ENCODE results near the gene CEP135. TPM values are rescaled to one million over a fixed set of nuclear protein-coding genes. Genes with fewer than 3 reads are reported as not detected.

CEP135 gene
- total RNA-seq, 1 experiment from 2014 or later = 10.9 TPM

DNA sequence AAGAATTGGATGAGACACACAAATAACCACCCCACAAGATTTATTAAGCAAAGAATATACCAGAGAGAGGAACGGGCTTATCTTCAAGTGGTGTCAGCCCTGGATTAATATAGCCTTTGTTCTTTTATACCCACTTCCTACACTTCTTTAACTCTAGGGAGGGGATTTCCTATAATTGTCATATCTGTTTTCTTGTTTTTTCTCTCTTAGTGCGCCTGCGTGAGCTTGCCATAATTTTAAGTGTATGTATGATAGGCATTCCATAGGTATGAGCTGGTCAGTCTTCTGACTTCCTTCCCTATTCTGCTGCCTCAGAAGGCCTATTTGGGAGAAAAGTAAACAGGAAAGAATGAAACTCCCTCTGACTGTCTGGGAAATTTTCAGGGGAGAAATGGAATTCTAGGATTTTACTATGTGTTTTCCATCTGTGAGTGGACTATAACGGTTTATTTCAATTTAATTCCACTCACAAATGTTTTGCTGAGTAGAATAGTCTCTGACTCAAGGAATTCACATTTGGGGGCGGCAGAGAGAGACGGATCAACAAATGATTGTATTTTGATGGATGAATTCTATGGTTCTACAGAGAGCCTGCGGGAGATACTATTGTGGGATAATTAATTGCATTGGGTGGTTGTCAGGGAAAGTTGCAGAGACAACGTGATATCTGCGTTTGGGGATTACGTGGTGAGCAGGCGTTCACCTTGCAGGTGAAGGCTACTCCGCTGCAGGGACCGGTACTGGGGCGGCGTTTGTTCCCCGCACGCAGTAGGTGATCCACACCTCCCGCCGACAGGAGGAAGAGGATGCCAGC is 626 bp upstream of the CEP135 start:
- Histone ChIP-seq H3K27ac (ENCODE audit: low read depth, low read length) (peak overlapping the region; percentile 94), H3K36me3 (ENCODE audit: control insufficient read depth in 1 of 2, insufficient read depth in 2 of 2, low read length in 2 of 2) (peaks cover 0 to 2% of the 10 kb centered on the region in 2 experiments; a peak in 1 of 4 replicates), H3K4me3 (replicated peaks in 1 of 2; ENCODE audit: low read depth in 1 of 2, low read length in 2 of 2) (peak overlapping the region; percentile 77 to 82), H3K27me3 (ENCODE audit: insufficient read depth, low read length) (no peaks in the 10 kb centered on the region), H3K4me2 (ENCODE audit: low read length) (peak overlapping the region; percentile 92), H3K9me3 (ENCODE audit: control insufficient read depth in 1 of 2, insufficient read depth in 1 of 2, low read depth in 1 of 2, low read length in 2 of 2) (no peaks in the 10 kb centered on the region), H4K20me1 (ENCODE audit: insufficient read depth) (no peaks in the 10 kb centered on the region), H2AFZ (ENCODE audit: low read depth, low read length, poor library complexity, severe bottlenecking) (peak overlapping the region; percentile 57), H3K4me1 (ENCODE audit: control insufficient read depth in 1 of 2, insufficient read depth in 2 of 2, low read length in 2 of 2) (peaks cover 14 to 23% of the 10 kb centered on the region in 2 experiments), H3K79me2 (ENCODE audit: insufficient read depth, low read length) (peaks cover 31% of the 10 kb centered on the region), H3K9me2 (ENCODE audit: insufficient read depth) (no peaks in the 10 kb centered on the region), H3K9ac (ENCODE audit: low read length) (peak overlapping the region; percentile 32)
- ATAC-seq (peak; percentile 27), DNase-seq (ENCODE audit: low read depth, low spot score) (peak; percentile 28)
- RAD21 ChIA-PET (ENCODE audit: low non-redundant PET in 1 of 2, low total read pairs in 2 of 2, uncharacterized antibody in 2 of 2, unreplicated experiment in 2 of 2) = interaction anchor here in 1 of 2 experiments (1.3 kb wide), 1 partner anchor 352 kb away, joined by 6 read pairs; no protein-coding TSS in a partner anchor
- BruUV-seq (replicated peaks) = TSS peak; percentile 28
- intact Hi-C loops (cut with micrococcal nuclease) = loop anchor here (1.0 to 10.0 kb wide), 4 partner anchors 101 to 852 kb away; a partner anchor contains a TSS
- TF ChIP-seq SRF (IDR thresholded peaks at IDR 0.05; ENCODE audit: low read depth) = 0 out of 2 replicates have a peak, but pooled peaks have one; percentile 27
- peak; percentile 8; the same call in 1 of the 2 replicates for TF ChIP-seq SP1 (IDR thresholded peaks at IDR 0.05; ENCODE audit: low read depth)
- TF ChIP-seq, protein P1, sequence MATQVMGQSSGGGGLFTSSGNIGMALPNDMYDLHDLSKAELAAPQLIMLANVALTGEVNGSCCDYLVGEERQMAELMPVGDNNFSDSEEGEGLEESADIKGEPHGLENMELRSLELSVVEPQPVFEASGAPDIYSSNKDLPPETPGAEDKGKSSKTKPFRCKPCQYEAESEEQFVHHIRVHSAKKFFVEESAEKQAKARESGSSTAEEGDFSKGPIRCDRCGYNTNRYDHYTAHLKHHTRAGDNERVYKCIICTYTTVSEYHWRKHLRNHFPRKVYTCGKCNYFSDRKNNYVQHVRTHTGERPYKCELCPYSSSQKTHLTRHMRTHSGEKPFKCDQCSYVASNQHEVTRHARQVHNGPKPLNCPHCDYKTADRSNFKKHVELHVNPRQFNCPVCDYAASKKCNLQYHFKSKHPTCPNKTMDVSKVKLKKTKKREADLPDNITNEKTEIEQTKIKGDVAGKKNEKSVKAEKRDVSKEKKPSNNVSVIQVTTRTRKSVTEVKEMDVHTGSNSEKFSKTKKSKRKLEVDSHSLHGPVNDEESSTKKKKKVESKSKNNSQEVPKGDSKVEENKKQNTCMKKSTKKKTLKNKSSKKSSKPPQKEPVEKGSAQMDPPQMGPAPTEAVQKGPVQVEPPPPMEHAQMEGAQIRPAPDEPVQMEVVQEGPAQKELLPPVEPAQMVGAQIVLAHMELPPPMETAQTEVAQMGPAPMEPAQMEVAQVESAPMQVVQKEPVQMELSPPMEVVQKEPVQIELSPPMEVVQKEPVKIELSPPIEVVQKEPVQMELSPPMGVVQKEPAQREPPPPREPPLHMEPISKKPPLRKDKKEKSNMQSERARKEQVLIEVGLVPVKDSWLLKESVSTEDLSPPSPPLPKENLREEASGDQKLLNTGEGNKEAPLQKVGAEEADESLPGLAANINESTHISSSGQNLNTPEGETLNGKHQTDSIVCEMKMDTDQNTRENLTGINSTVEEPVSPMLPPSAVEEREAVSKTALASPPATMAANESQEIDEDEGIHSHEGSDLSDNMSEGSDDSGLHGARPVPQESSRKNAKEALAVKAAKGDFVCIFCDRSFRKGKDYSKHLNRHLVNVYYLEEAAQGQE (IDR thresholded peaks at IDR 0.05; ENCODE audit: low read depth) = no peak
- TF ChIP-seq, protein P2, sequence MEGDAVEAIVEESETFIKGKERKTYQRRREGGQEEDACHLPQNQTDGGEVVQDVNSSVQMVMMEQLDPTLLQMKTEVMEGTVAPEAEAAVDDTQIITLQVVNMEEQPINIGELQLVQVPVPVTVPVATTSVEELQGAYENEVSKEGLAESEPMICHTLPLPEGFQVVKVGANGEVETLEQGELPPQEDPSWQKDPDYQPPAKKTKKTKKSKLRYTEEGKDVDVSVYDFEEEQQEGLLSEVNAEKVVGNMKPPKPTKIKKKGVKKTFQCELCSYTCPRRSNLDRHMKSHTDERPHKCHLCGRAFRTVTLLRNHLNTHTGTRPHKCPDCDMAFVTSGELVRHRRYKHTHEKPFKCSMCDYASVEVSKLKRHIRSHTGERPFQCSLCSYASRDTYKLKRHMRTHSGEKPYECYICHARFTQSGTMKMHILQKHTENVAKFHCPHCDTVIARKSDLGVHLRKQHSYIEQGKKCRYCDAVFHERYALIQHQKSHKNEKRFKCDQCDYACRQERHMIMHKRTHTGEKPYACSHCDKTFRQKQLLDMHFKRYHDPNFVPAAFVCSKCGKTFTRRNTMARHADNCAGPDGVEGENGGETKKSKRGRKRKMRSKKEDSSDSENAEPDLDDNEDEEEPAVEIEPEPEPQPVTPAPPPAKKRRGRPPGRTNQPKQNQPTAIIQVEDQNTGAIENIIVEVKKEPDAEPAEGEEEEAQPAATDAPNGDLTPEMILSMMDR (IDR thresholded peaks at IDR 0.05 in 2 of 3, conservative IDR thresholded peaks at IDR 0.05 in 1 of 3; ENCODE audit: borderline replicate concordance in 1 of 3, insufficient read depth in 1 of 3, low read depth in 2 of 3, low read length in 2 of 3) = no peak
- peak; percentile 36; the same call in 1 of the 2 replicates for TF ChIP-seq FOSL1 (IDR thresholded peaks at IDR 0.05; ENCODE audit: low read depth)
- CTCF ChIA-PET = interaction anchor here (0.8 to 2.4 kb wide), 19 partner anchors 8 to 888 kb away, joined by 3 to 21 read pairs (median 4); partner anchors contain the start of genes PAICS and PPAT
- POLR2A ChIA-PET = interaction anchor here (2.3 kb wide), 2 partner anchors 10 to 439 kb away, joined by 7 read pairs; partner anchors contain the start of gene AASDH
